Stimulated activated effector memory CD8-positive, alpha-beta T cell treated with anti-CD3 and anti-CD28 coated beads, Interleukin-12 subunit alpha, Interleukin-12 subunit beta, amount 100 ng/mL, for 72 hours (primary cell): Measurements from ENCODE around the gene SPATA17.
A peak's percentile ranks its signal among the peaks of the same experiment; 100 is the strongest.
"Not testable (repeated sequence)": the region's sequence is repeated elsewhere in the genome, so short reads cannot be mapped to it uniquely, and the experiment has no call there.

ENCODE experiments used
- ATAC-seq: fragments of 150-1000 bp; cut with Tn5 transposase; 2 replicates; pipeline ENCODE4 v1.10.0; 2021
- DNase-seq, 2 donors: peaks; one replicate each; pipeline ENCODE4 v3.0.0; 2021 to 2022; ENCODE audit warnings: low spot score in 2 of 2
- H3K27ac Mint-ChIP-seq: one replicate; pipeline ENCODE4 v1.8.0; 2022; ENCODE audit warnings: mild to moderate bottlenecking, mixed read lengths
- H3K36me3 Mint-ChIP-seq: one replicate; pipeline ENCODE4 v1.8.0; 2022; ENCODE audit warnings: mild to moderate bottlenecking, mixed read lengths
- H3K4me1 Mint-ChIP-seq: one replicate; pipeline ENCODE4 v1.8.0; 2022; ENCODE audit warnings: mixed read lengths
- H3K4me3 Mint-ChIP-seq: one replicate; pipeline ENCODE4 v1.8.0; 2022; ENCODE audit warnings: mild to moderate bottlenecking, mixed read lengths
- H3K9me3 Mint-ChIP-seq: one replicate; pipeline ENCODE4 v1.8.0; 2022; ENCODE audit warnings: mixed read lengths

Gene SPATA17

GRCh38 chr1:217630711-217631591 lies at the start of gene SPATA17, which contains the start of gene GPATCH2:
Gene SPATA17, plus strand, starts transcription at chr1:217631344. Its CDS starts 35 bp downstream, at chr1:217631379.
Gene GPATCH2, minus strand, starts transcription at chr1:217631090. Its CDS starts 119 bp downstream, at chr1:217630971.
- peaks cover 8% of the 10 kb centered on the region for H3K36me3 Mint-ChIP-seq
- H3K4me3 Mint-ChIP-seq, result peak within 1 kb of the TSS; percentile 86
- DNase-seq, result peak; percentile 55 to 83
- ATAC-seq, result peak; percentile 93
- peaks cover 31% of the 10 kb centered on the region for H3K4me1 Mint-ChIP-seq
- H3K9me3 Mint-ChIP-seq, result no peaks in the 10 kb centered on the region
- peak within 1 kb of the TSS; percentile 99 for H3K27ac Mint-ChIP-seq

- ATAC-seq, H3K36me3 Mint-ChIP-seq, DNase-seq, H3K4me3 Mint-ChIP-seq, H3K4me1 Mint-ChIP-seq, H3K9me3 Mint-ChIP-seq, H3K27ac Mint-ChIP-seq: not testable (repeated sequence)
Measured at GRCh38 chr1:217584286-217584811, 46.8 kb upstream of the SPATA17 start.

- Mint-ChIP-seq H3K27ac (no peak overlapping the region), H3K4me3 (no peak overlapping the region), H3K9me3 (no peaks in the 10 kb centered on the region), H3K36me3 (peaks cover 7% of the 10 kb centered on the region), H3K4me1 (no peaks in the 10 kb centered on the region)
- ATAC-seq (no peak), DNase-seq (no peak)
Measured at GRCh38 chr1:217585577-217585976, 45.6 kb upstream of the SPATA17 start.

GRCh38 chr1:217586586-217586985 lies 44.6 kb upstream of the SPATA17 start:
- no peak overlapping the region for H3K4me3 Mint-ChIP-seq
- peaks cover 7% of the 10 kb centered on the region for H3K36me3 Mint-ChIP-seq
- H3K27ac Mint-ChIP-seq, result no peak overlapping the region
- H3K9me3 Mint-ChIP-seq, result no peaks in the 10 kb centered on the region
- DNase-seq, result no peak
- ATAC-seq, result no peak
- H3K4me1 Mint-ChIP-seq, result no peaks in the 10 kb centered on the region

- DNase-seq, result no peak
- Mint-ChIP-seq H3K4me1 (no peaks in the 10 kb centered on the region), H3K27ac (no peak overlapping the region), H3K9me3 (no peaks in the 10 kb centered on the region), H3K36me3 (no peaks in the 10 kb centered on the region), H3K4me3 (no peak overlapping the region)
- ATAC-seq, result no peak
Measured at GRCh38 chr1:217590598-217590997, 40.5 kb upstream of the SPATA17 start.

- DNase-seq (no peak), ATAC-seq (no peak)
- Mint-ChIP-seq H3K9me3 (no peaks in the 10 kb centered on the region), H3K4me3 (no peak overlapping the region), H3K4me1 (no peaks in the 10 kb centered on the region), H3K27ac (no peak overlapping the region), H3K36me3 (peaks cover 5% of the 10 kb centered on the region)
Measured at GRCh38 chr1:217599154-217599553, 32.0 kb upstream of the SPATA17 start.

GRCh38 chr1:217602380-217602779 lies 28.8 kb upstream of the SPATA17 start:
- Mint-ChIP-seq H3K9me3 (no peaks in the 10 kb centered on the region), H3K36me3 (peaks cover 6% of the 10 kb centered on the region), H3K27ac (no peak overlapping the region), H3K4me3 (no peak overlapping the region), H3K4me1 (no peaks in the 10 kb centered on the region)
- DNase-seq (no peak), ATAC-seq (no peak)

GRCh38 chr1:217605390-217605789 lies 25.8 kb upstream of the SPATA17 start:
- H3K9me3 Mint-ChIP-seq, result no peaks in the 10 kb centered on the region
- DNase-seq (no peak), ATAC-seq (no peak)
- peaks cover 31% of the 10 kb centered on the region for H3K36me3 Mint-ChIP-seq
- no peak overlapping the region for H3K27ac Mint-ChIP-seq
- H3K4me1 Mint-ChIP-seq, result no peaks in the 10 kb centered on the region
- H3K4me3 Mint-ChIP-seq, result no peak overlapping the region

GRCh38 chr1:217614200-217614712 lies 16.9 kb upstream of the SPATA17 start:
- no peak overlapping the region for H3K27ac Mint-ChIP-seq
- no peaks in the 10 kb centered on the region for H3K9me3 Mint-ChIP-seq
- peaks cover 42% of the 10 kb centered on the region for H3K36me3 Mint-ChIP-seq
- DNase-seq, result no peak
- no peak overlapping the region for H3K4me3 Mint-ChIP-seq
- H3K4me1 Mint-ChIP-seq, result no peaks in the 10 kb centered on the region
- ATAC-seq, result no peak

GRCh38 chr1:217617126-217617525 lies 14.0 kb upstream of the SPATA17 start:
- DNase-seq, result no peak
- H3K27ac Mint-ChIP-seq, result no peak overlapping the region
- ATAC-seq, result no peak
- no peak overlapping the region for H3K4me3 Mint-ChIP-seq
- peaks cover 15% of the 10 kb centered on the region for H3K4me1 Mint-ChIP-seq
- H3K9me3 Mint-ChIP-seq, result no peaks in the 10 kb centered on the region
- H3K36me3 Mint-ChIP-seq, result peaks cover 42% of the 10 kb centered on the region

- H3K27ac Mint-ChIP-seq, result peak overlapping the region; percentile 8
Measured at GRCh38 chr1:217620814-217621213, 10.3 kb upstream of the SPATA17 start.

GRCh38 chr1:217622042-217622441 lies 9.1 kb upstream of the SPATA17 start:
- ATAC-seq (peak; percentile 69), DNase-seq (no peak)
- no peaks in the 10 kb centered on the region for H3K9me3 Mint-ChIP-seq
- H3K4me1 Mint-ChIP-seq, result peaks cover 22% of the 10 kb centered on the region
- H3K4me3 Mint-ChIP-seq, result no peak overlapping the region
- H3K36me3 Mint-ChIP-seq, result peaks cover 41% of the 10 kb centered on the region
- no peak overlapping the region for H3K27ac Mint-ChIP-seq

More at GRCh38 chr1:217620814-217621213, 10.3 kb upstream of the SPATA17 start:
- Mint-ChIP-seq H3K4me3 (no peak overlapping the region), H3K9me3 (no peaks in the 10 kb centered on the region), H3K4me1 (peaks cover 22% of the 10 kb centered on the region), H3K36me3 (peaks cover 41% of the 10 kb centered on the region)
- DNase-seq (no peak), ATAC-seq (peak; percentile 100)

GRCh38 chr1:217626321-217626720 lies 4.8 kb upstream of the SPATA17 start:
- no peak overlapping the region for H3K27ac Mint-ChIP-seq
- ATAC-seq, result peak; percentile 64
- H3K36me3 Mint-ChIP-seq, result peaks cover 14% of the 10 kb centered on the region
- no peaks in the 10 kb centered on the region for H3K9me3 Mint-ChIP-seq
- H3K4me3 Mint-ChIP-seq, result no peak overlapping the region
- H3K4me1 Mint-ChIP-seq, result peaks cover 35% of the 10 kb centered on the region
- DNase-seq, result no peak

- H3K9me3 Mint-ChIP-seq, result no peaks in the 10 kb centered on the region
- no peak overlapping the region for H3K4me3 Mint-ChIP-seq
- no peak overlapping the region for H3K27ac Mint-ChIP-seq
- DNase-seq (no peak), ATAC-seq (no peak)
- H3K4me1 Mint-ChIP-seq, result peaks cover 37% of the 10 kb centered on the region
- peaks cover 14% of the 10 kb centered on the region for H3K36me3 Mint-ChIP-seq
Measured at GRCh38 chr1:217627431-217627830, 3.7 kb upstream of the SPATA17 start.

GRCh38 chr1:217642455-217642854 lies 11.3 kb downstream of the SPATA17 start:
- no peak overlapping the region for H3K27ac Mint-ChIP-seq
- no peak for DNase-seq
- H3K4me3 Mint-ChIP-seq, result no peak overlapping the region
- H3K36me3 Mint-ChIP-seq, result no peaks in the 10 kb centered on the region
- no peak for ATAC-seq
- peaks cover 5% of the 10 kb centered on the region for H3K4me1 Mint-ChIP-seq
- H3K9me3 Mint-ChIP-seq, result no peaks in the 10 kb centered on the region

- no peak for DNase-seq
- Mint-ChIP-seq H3K9me3 (no peaks in the 10 kb centered on the region), H3K4me3 (no peak overlapping the region), H3K36me3 (no peaks in the 10 kb centered on the region), H3K4me1 (peaks cover 5% of the 10 kb centered on the region), H3K27ac (no peak overlapping the region)
- ATAC-seq, result no peak
Measured at GRCh38 chr1:217647791-217648190, 16.6 kb downstream of the SPATA17 start.
